AG08395 (cell line): ENCODE data around the gene DUOX1.

Source experiments
- DNase-seq: peaks from one replicate; pipeline ENCODE4 v3.0.0; 2012; ENCODE audit warnings: mixed read lengths, low spot score

Gene DUOX1

DNA sequence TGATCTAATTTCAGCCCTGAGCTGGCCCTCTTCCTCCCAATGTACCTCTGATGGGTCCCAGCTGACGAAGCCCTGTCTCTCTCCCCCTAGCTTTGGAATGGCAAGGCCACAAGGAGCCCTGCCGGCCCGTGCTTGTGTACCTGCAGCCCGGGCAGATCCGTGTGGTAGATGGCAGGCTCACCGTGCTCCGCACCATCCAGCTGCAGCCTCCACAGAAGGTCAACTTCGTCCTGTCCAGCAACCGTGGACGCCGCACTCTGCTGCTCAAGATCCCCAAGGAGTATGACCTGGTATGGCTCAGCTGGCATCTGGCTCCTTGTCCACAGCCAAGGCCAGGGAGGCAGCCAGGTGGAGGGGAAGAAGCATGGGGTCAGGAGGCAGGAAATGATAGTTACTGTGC, 14.2 kb downstream of the DUOX1 start:
- DNase-seq, result no peak

DNA sequence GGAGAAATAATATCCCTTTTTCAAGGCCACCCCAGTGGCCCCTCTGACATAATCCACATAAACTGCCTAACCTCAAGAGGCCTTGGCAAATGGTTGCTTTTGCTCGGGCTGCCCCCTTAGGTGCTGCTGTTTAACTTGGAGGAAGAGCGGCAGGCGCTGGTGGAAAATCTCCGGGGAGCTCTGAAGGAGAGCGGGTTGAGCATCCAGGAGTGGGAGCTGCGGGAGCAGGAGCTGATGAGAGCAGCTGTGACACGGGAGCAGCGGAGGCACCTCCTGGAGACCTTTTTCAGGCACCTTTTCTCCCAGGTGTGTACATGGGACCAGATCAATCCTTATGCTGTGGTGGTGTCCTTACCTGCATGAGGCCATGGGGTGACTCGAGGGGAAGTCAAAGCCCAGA, 15.0 kb downstream of the DUOX1 start:
- DNase-seq, result no peak

DNA sequence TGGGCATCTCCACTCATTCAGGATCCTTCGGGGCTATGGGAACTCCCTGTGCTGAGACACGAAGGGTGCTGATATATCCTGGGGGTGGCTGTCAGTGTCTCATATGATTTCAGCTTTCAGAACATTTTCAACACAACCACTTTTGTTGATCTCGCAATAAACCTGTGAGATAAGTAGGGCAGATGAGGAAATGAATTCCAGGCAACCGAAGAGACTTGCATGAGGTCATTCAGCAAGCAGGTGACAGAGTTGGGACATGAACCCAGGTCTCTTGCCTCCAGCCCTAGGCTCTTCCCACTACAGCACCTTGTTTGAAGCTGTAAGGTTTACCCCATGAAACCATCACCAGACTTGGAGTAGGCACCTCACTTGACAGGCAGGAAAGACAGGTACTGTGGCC, 16.6 kb downstream of the DUOX1 start:
- no peak for DNase-seq

- DNase-seq, result no peak
These were observed 17.8 kb downstream of the DUOX1 start for GRCh38 chr15:45147606-45148005.

GRCh38 chr15:45148076-45149059, 18.6 kb downstream of the DUOX1 start:
- no peak for DNase-seq

DNA sequence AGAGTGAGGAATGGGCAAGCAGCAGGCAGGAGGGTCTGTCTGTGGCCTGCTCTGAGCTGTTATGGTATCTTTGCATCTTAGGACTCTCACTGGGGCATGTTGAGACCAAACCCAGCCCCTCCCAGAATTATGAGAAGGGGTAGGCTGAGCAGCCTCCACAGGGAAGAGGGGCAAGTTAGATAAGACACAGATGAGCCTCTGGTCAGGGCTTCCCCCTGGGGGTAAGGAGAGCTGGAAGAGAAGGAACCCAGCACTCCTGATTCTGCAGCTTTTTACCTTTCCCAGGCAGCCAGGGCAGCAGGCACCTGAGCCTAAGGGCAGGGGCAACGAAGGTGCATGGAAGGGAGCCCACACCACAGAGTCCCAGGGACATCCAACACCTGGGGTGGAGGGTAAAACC, 19.3 kb downstream of the DUOX1 start:
- DNase-seq, result no peak

DNA sequence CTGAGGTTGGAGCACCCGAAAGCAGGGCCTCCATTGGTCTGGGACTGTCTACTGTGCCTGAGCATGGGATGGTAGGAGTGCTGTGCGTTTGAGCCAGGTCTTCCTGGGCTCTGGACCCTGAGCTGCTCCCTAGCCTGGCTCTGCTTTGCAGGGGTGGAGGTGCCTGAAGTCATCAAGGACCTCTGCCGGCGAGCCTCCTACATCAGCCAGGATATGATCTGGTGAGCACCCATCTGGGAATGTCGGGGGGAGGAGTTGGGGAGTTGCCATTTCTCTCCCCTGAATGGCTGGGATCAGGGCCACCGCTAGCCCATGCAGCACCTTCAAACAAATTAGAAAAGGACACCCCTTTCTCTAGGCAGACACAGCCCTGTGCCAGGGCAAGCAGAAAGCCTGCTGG, 20.7 kb downstream of the DUOX1 start:
- no peak for DNase-seq

- DNase-seq, result no peak
These were observed 21.2 kb downstream of the DUOX1 start for GRCh38 chr15:45150997-45151396.

DNA sequence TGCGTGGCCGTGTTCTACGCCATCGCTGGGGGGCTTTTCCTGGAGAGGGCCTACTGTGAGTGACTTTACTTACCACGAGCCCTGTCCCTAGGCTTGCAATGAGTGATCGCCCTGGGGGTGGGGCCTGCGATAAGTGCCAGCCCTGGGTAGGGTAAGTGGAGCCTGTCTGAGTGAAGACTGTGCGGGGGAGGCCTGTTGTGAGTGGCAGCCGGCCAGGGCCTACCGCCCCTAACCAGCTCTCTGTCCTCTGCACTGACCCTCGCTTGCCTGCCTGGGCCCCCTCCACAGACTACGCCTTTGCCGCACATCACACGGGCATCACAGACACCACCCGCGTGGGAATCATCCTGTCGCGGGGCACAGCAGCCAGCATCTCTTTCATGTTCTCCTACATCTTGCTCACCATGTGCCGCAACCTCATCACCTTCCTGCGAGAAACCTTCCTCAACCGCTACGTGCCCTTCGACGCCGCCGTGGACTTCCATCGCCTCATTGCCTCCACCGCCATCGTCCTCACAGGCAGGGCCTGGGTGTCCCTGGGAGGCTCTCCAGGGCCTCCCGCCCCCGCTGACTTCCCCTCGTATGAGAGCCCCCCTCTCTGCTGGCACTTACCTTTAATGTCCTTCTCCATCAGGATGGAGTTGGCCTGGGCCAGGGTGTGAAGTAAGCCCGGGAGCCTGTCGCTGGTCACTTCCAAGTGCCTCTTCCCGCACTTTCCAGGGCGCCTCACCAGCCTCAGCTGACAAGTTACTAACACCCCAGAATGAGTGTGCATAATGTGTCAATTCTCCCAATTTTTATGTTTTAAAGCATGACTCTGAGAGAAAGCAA, 22.4 kb downstream of the DUOX1 start:
- no peak for DNase-seq

- no peak for DNase-seq
These were observed 25.9 kb downstream of the DUOX1 start for GRCh38 chr15:45155739-45156138.

DNA sequence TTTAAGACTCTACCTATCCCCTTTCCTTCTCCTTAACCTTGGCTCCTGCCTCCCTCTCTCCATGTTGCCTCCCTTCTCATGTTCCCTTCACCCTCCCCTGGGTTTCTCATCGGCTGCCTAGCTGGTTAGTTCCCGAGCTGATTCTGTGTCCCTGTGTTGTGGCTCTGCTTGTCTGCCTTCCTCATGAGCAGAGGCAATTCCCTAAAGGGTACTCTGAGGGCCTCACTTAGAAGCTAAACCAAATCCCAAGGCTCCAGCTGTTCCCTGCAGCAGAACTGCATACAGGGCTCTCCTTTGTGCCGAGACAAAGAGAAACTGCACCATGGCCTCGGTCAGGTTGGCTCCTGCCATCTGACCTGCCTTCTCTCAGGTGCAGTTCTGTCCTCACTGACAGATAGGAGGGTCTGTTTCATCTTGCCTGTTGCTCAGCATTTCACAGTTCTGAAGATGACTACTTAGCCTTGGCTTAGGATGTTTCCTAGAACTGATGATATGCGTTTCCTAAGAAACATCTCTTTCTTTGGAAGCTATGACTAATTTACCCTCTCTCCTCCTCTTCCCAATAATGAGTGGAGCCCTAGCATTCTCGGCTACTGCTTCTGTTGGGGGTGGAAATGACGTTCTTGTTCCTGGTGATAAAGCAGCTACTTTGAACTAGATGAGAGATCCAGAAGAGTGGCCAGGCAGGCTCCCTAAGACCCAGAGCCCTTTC, 27.1 kb downstream of the DUOX1 start:
- DNase-seq, result peak; percentile 80

DNA sequence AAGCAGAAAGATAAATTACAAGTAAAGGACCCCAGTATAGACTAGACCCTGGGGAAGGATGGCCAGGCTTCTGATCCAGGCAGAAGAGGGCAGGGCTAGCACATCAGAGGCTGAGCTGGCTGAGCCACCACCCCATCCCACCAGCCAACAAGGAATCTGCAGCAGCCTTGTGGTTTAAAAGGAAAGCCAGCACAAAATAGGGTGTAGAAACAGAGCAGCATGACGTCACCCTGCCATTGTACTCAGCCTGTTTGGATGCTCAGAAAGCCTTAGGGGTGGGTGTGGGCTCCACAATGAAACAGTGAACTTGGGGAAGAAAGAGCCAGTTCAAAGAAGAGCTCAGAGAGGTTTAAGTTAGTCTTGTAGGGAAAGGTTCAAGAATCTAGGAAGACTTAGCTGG, 28.2 kb downstream of the DUOX1 start:
- peak; percentile 86 for DNase-seq

GRCh38 chr15:45161666-45162065, 31.9 kb downstream of the DUOX1 start:
- no peak for DNase-seq

GRCh38 chr15:45162771-45163507, 33.1 kb downstream of the DUOX1 start:
- DNase-seq, result peak; percentile 94

GRCh38 chr15:45163508-45163856, 33.7 kb downstream of the DUOX1 start:
- no peak for DNase-seq

GRCh38 chr15:45164914-45165313, 35.1 kb downstream of the DUOX1 start:
- DNase-seq, result no peak

- no peak for DNase-seq
These were observed 35.7 kb downstream of the DUOX1 start for GRCh38 chr15:45165536-45165935.

GRCh38 chr15:45166834-45167630, 37.2 kb downstream of the DUOX1 start:
- DNase-seq, result peak; percentile 90

GRCh38 chr15:45167631-45168205, 37.9 kb downstream of the DUOX1 start:
- no peak for DNase-seq

GRCh38 chr15:45168286-45168685, 38.5 kb downstream of the DUOX1 start:
- no peak for DNase-seq
